Measurements from ENCODE around the gene MECR. TPM values are rescaled to one million over a fixed set of nuclear protein-coding genes. Genes with fewer than 3 reads are reported as not detected.
"Not testable (repeated sequence)": the region's sequence is repeated elsewhere in the genome, so short reads cannot be mapped to it uniquely, and the experiment has no call there.

Gene MECR
- total RNA-seq, 1 donor from 2014 or later, result 19.7 TPM

- peak overlapping the region; percentile 81 for H3K4me3 ChIP-seq (ENCODE audit: low read depth, low read length)
- no peak for DNase-seq (ENCODE audit: low read depth)
- TF ChIP-seq CTCF (conservative IDR thresholded peaks at IDR 0.05; ENCODE audit: low read depth, low read length), result no peak
These were observed 6.5 kb upstream of the MECR start for GRCh38 chr1:29237129-29237821.

GRCh38 chr1:29236712-29237128 is 6.0 kb upstream of the MECR start:
- H3K4me3 ChIP-seq (ENCODE audit: low read depth, low read length), result peak overlapping the region; percentile 81
- DNase-seq (ENCODE audit: low read depth), result no peak
- TF ChIP-seq CTCF (conservative IDR thresholded peaks at IDR 0.05; ENCODE audit: low read depth, low read length), result no peak

DNA sequence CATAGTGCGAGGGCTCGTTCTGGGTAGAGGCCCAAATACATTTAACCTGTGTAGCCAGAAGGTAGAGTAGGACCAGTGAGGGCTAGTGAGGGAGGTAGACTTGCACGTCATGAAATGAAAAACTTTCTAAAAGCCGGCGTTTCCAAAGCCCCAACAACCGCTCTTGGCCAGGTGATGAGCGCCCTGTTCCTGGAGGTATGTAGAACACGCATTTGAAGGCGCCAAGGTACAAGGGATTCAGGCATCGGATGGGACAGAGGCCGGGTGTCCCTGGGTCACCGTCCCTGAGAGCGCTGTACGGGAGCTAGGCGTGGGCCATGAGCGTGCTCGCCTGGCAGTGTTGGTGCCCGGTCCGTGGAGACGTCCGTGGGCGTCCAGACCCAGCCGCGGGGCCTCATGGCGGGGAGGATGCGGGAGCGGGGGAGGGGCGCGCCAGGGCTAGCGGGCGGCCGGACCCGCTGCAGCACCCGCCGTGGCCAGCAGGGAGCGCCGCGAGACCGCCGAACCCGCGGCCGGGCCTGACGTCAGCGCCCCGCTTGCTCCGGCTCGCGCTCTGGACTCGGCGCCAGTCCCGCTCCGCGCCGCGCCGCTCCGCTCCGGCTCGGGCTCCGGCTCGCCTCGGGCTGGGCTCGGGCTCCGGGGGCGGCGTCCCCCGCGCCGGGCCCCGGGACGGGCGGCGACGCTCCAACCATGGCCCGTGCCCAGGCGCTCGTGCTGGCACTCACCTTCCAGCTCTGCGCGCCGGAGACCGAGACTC is 5.4 kb upstream of the MECR start, which contains the start of gene PTPRU:
Gene PTPRU (plus strand): TSS at position 568 of the 757 bp plus-strand sequence. CDS start 123 bp downstream, at position 691.
- TF ChIP-seq CTCF (conservative IDR thresholded peaks at IDR 0.05; ENCODE audit: low read depth, low read length), result peak; percentile 47
- peak within 1 kb of the TSS; percentile 81 for H3K4me3 ChIP-seq (ENCODE audit: low read depth, low read length)
- DNase-seq (ENCODE audit: low read depth), result no peak

DNA sequence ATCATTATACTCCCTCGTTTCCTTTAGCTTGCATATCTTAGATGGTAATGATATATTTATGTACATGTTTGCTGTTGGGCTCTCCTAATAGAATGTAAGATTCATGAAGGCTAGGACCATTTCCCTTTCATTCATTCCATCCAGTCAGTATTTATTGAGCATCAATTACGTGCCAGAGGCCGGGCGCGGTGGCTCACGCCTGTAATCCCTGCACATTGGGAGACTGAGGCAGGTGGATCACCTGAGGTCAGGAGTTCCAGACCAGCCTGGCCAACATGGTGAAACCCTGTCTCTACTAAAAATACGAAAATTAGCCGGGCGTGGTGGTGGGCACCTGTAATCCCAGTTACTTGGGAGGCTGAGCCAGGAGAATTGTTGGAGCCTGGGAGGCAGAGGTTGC is 4.1 kb upstream of the MECR start:
- not testable (repeated sequence) for H3K4me3 ChIP-seq (ENCODE audit: low read depth, low read length); DNase-seq (ENCODE audit: low read depth)

GRCh38 chr1:29234471-29234870 is 3.7 kb upstream of the MECR start:
- no peak for DNase-seq (ENCODE audit: low read depth)
- H3K4me3 ChIP-seq (ENCODE audit: low read depth, low read length), result no peak overlapping the region
- no peak for TF ChIP-seq CTCF (conservative IDR thresholded peaks at IDR 0.05; ENCODE audit: low read depth, low read length)

DNA sequence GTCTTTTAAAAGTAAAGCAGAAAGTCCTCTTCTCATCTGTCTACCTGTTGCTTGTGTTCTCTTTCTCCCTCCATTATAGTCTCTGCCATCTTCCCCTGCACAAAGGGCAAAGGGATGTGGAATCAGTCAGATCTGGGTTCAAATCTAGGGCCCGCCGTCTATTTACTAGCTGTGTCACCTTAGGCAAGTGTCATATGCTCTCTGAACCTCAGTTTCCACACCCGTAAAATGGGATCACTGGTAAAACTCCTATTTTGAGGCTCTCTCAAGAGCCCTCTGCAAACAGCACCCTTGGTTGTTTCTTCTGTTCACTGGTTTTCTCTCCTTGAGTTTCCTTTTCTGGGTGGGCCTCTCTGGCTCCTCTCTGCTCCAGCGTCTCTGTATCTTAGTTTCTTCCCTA is 3.0 kb upstream of the MECR start:
- DNase-seq (ENCODE audit: low read depth), result no peak
- no peak for TF ChIP-seq CTCF (conservative IDR thresholded peaks at IDR 0.05; ENCODE audit: low read depth, low read length)
- H3K4me3 ChIP-seq (ENCODE audit: low read depth, low read length), result no peak overlapping the region

DNA sequence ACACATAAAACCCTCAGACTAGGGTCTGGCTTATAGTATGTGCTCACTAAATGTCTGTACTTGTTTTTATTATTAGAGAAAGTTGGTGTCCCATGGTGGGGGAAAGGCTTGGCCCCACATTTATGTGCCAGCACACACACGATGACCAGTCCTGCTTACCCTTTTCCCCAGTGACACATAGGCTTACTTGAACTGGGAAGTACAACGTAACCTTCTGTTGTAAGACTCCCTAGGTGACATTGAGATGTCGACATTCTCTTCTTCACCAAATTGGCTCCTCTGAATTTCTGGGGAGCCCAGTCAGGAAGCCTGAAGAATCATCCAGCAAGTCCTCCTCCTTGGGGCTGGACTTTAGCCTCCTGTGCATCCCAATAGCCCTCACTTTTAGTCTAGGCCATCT is 1.7 kb upstream of the MECR start:
- H3K4me3 ChIP-seq (ENCODE audit: low read depth, low read length), result no peak overlapping the region
- DNase-seq (ENCODE audit: low read depth), result no peak
- TF ChIP-seq CTCF (conservative IDR thresholded peaks at IDR 0.05; ENCODE audit: low read depth, low read length), result no peak
